Erythroblast (primary cell): ENCODE results near the gene LSAMP.

Experiments used
- GATA1 ChIP-seq: IDR thresholded peaks from 2 replicates; pipeline ENCODE4 v1.6.1; 2011; ENCODE audit warnings: low read depth, mild to moderate bottlenecking, control low read depth, low read length, moderate library complexity
- POLR2A ChIP-seq: IDR thresholded peaks from 2 replicates; pipeline ENCODE4 v1.6.1; 2011; ENCODE audit warnings: mild to moderate bottlenecking, low read length

DNA sequence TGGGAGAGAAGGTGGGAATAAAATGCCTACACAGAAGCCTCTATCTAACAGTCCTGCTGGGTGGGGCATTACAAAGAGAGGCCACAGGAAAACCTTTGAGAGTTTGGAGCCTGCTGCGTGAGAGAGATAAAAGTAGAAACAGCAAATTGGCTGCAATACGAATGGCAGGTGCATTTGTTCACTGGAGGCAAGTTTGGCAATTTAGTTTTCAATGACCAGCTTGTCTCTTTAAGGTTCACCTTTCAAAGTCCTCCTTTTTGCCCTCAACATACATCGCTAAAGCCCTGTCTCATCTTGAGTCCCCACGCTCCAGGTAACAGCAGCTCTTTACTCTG lies 405.7 kb downstream of the LSAMP start:
- no peak for TF ChIP-seq POLR2A
- no peak for TF ChIP-seq GATA1
